PFSK-1 (cell line): ENCODE data around the gene FLCN.

Experiments
- FOXP2 ChIP-seq: optimal IDR thresholded peaks from 2 replicates; pipeline ENCODE3; 2011; ENCODE audit warnings: borderline replicate concordance, control low read depth, inconsistent platforms; ENCODE audit not compliant: insufficient read depth; ENCODE audit errors: extremely low read length, extremely low read depth
- POLR2AphosphoS5 ChIP-seq: IDR thresholded peaks from 2 replicates; pipeline ENCODE4 v1.6.1; 2012; ENCODE audit warnings: low read depth, mild to moderate bottlenecking, control low read depth, low read length, moderate library complexity
- REST ChIP-seq, 2 experiments: IDR thresholded peaks; 2 replicates each; pipeline versions ENCODE4 v1.6.1 to v1.8.0; 2011 to 2012; ENCODE audit warnings: low read depth in 2 of 2, low read length in 2 of 2, control low read depth in 1 of 2, inconsistent platforms in 1 of 2, mild to moderate bottlenecking in 1 of 2, moderate library complexity in 1 of 2; ENCODE audit not compliant: insufficient read depth in 1 of 2

GRCh38 chr17:17167986-17168385 is 69.0 kb downstream of the FLCN start:
- TF ChIP-seq REST (IDR thresholded peaks at IDR 0.05; ENCODE audit: insufficient read depth in 1 of 2, low read depth in 2 of 2, low read length in 2 of 2) (no peak), FOXP2 (no peak), POLR2AphosphoS5 (no peak)
